HG03432 (cell line): ENCODE results near the gene PLK3.

ENCODE experiments used
- ATAC-seq: cut with Tn5 transposase; IDR thresholded peaks from one replicate; pipeline ENCODE4 v1.9.1; 2021; ENCODE audit warnings: mild to moderate bottlenecking, moderate library complexity; ENCODE audit not compliant: unreplicated experiment

PLK3 gene

DNA sequence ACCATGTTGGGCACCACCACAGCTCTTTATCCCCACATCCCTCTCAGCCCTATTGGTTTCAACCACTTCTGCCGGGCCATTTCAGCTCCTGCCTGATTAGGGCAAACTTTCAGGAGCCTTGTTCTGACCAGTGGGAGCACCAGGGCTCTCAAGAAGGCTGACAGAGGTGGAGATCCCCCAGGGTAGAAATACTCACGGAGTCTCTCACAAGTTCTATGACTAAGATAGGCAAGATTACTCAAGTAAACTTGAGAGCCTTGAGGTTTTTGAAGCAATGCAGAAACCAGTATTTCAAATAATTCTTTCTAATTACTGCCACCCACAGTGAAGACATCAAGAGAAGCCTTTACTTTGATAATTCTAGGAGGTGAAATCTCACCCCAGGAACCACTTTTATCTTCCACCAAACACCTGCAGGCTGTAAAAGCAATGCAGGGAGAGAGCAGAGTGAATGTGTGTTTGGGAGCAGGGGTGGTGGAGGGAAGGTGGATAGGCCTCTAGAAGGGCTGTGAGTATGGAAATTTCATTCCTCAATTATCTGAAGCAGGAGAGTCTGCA, 49.5 kb downstream of the PLK3 start:
- no peak for ATAC-seq

DNA sequence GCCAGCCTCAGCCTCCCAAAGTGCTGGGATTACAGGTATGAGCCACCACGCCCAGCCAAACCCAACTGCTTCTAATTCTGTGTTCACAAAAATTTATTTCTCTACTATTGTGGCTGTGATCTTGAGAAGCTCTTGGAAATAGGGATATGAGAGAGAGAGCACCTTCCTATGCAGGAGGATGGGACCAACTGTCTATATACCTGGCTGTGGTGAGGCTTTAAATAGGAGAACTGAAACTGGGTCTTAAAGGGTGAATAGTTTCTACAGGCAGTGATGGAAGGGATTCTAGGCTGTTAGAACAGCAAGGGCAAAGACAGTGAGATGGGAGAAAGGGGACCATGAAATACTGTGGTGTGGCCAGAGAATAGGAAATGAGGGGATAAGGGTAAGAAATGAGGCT, 51.1 kb downstream of the PLK3 start:
- no peak for ATAC-seq

DNA sequence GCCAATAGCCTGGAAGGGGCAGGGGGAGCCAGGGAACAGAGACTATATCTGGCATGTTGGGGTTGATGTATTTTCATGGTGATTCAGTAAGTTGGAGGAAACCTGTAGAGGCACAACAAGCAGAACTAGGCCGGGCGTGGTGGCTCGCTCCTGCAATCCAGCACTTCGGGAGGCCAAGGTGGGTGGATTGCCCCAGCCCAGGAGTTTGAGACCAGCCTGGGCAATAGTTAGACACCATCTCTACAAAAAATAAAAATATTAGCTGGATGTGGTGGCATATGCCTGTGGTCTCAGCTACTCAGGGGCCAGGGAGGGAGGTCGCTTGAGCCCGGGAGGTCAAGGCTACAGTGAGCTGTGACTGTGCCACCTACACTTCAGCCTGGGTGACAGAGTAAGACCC, 53.0 kb downstream of the PLK3 start:
- no peak for ATAC-seq

GRCh38 chr1:44854970-44855369, 54.8 kb downstream of the PLK3 start:
- ATAC-seq, result no peak
